HCT116 (cell line): ENCODE results near the gene RNF111. TPM values are rescaled to one million over a fixed set of nuclear protein-coding genes. Genes with fewer than 3 reads are reported as not detected.

Experiments used
- ATAC-seq: fragments of 200-7000 bp; cut with Tn5 transposase; 2 replicates; pipeline ENCODE4 v1.9.1; 2020; ENCODE audit warnings: mild to moderate bottlenecking, moderate library complexity
- BruUV-seq: library from RNA; stranded (reverse); fragments of 400-500 nt; replicated peaks from 2 replicates; lab custom pipeline; 2021; lab: Mats Ljungman, UMichigan
- CTCF ChIA-PET: fragments of 300-600 bp; sonication (Branson Sonifier 250); formaldehyde crosslinking; loops from one replicate; lab custom pipeline; 2021; ENCODE audit warnings: antibody characterized with exemption; lab: Charles Lee
- POLR2A ChIA-PET: fragments of 300-600, 350-600 bp; sonication (Branson Sonifier 250); formaldehyde crosslinking; loops from one replicate; lab custom pipeline; 2021; ENCODE audit warnings: antibody characterized with exemption; lab: Charles Lee
- RAD21 ChIA-PET, 2 experiments: fragments of 300-600 bp; sonication (Branson Sonifier 250); formaldehyde crosslinking; loops; one replicate each; lab custom pipeline; 2023; ENCODE audit warnings: low total read pairs in 2 of 2; ENCODE audit not compliant: uncharacterized antibody in 2 of 2, unreplicated experiment in 2 of 2, low non-redundant PET in 1 of 2; lab: Charles Lee
- DNase-seq: peaks from one replicate; pipeline ENCODE4 v3.0.0-alpha.2; 2010; ENCODE audit warnings: low read depth, low spot score
- H2AFZ ChIP-seq: fragments of 200-600 bp; shearing (Covaris generic), sonication (generic); 2 replicates; pipeline ENCODE4 v1.6.1; 2017; ENCODE audit warnings: low read depth, mixed run types, mixed read lengths, antibody characterized with exemption, low read length; ENCODE audit not compliant: poor library complexity, severe bottlenecking
- H3K27ac ChIP-seq: 2 replicates; pipeline ENCODE4 v1.5.1; 2012; ENCODE audit warnings: low read depth, low read length
- H3K27me3 ChIP-seq: fragments of 200-600 bp; sonication (generic); 2 replicates; pipeline ENCODE4 v1.6.1; 2016; ENCODE audit warnings: mixed run types, low read length, mixed read lengths; ENCODE audit not compliant: insufficient read depth
- H3K36me3 ChIP-seq, 2 experiments: fragments of 200-500 bp in 1 of 2; fragments of 200-600 bp in 1 of 2; sonication (Bioruptor generic) in 1 of 2; sonication (generic) in 1 of 2; 2 replicates each; pipeline versions ENCODE4 v1.5.1 to v1.6.1; 2014 to 2016; ENCODE audit warnings: low read length in 2 of 2, inconsistent platforms in 1 of 2, mixed read lengths in 1 of 2, mixed run types in 1 of 2; ENCODE audit not compliant: insufficient read depth in 2 of 2, control insufficient read depth in 1 of 2
- H3K4me1 ChIP-seq, 2 experiments: fragments of 200-600 bp in 1 of 2; sonication (generic) in 1 of 2; 2 replicates each; pipeline versions ENCODE4 v1.5.1 to v1.6.1; 2012 to 2017; ENCODE audit warnings: low read length in 2 of 2, inconsistent platforms in 1 of 2, mild to moderate bottlenecking in 1 of 2, mixed read lengths in 1 of 2, mixed run types in 1 of 2, moderate library complexity in 1 of 2; ENCODE audit not compliant: insufficient read depth in 2 of 2, control insufficient read depth in 1 of 2
- H3K4me2 ChIP-seq: fragments of 200-600 bp; sonication (generic); 2 replicates; pipeline ENCODE4 v1.6.1; 2017; ENCODE audit warnings: mixed run types, low read length, mixed read lengths
- H3K4me3 ChIP-seq, 2 experiments: fragments of 200-600 bp in 1 of 2; sonication (generic) in 1 of 2; replicated peaks in 1 of 2; 2 replicates each; pipeline ENCODE4 v1.5.1; 2011 to 2016; ENCODE audit warnings: low read length in 2 of 2, control low read depth in 1 of 2, low read depth in 1 of 2, mild to moderate bottlenecking in 1 of 2, mixed read lengths in 1 of 2, mixed run types in 1 of 2
- H3K79me2 ChIP-seq: fragments of 200-600 bp; sonication (generic); 2 replicates; pipeline ENCODE4 v1.6.1; 2017; ENCODE audit warnings: mild to moderate bottlenecking, mixed run types, low read length, moderate library complexity, mixed read lengths; ENCODE audit not compliant: insufficient read depth
- H3K9ac ChIP-seq: fragments of 200-600 bp; sonication (generic); 2 replicates; pipeline ENCODE4 v1.6.1; 2016; ENCODE audit warnings: low read length, mixed read lengths
- H3K9me2 ChIP-seq: fragments of 200-600 bp; sonication (generic), shearing (Covaris generic); 2 replicates; pipeline ENCODE4 v1.6.1; 2017; ENCODE audit warnings: mixed run types, mild to moderate bottlenecking, moderate library complexity; ENCODE audit not compliant: insufficient read depth
- H3K9me3 ChIP-seq, 2 experiments: fragments of 200-500 bp in 1 of 2; fragments of 200-600 bp in 1 of 2; sonication (Bioruptor generic) in 1 of 2; sonication (generic) in 1 of 2; 2 replicates each; pipeline ENCODE4 v1.6.1; 2014 to 2017; ENCODE audit warnings: low read length in 2 of 2, mixed read lengths in 2 of 2, inconsistent platforms in 1 of 2, low read depth in 1 of 2, mild to moderate bottlenecking in 1 of 2, mixed run types in 1 of 2, moderate library complexity in 1 of 2; ENCODE audit not compliant: control insufficient read depth in 1 of 2, insufficient read depth in 1 of 2
- H4K20me1 ChIP-seq: fragments of 200-600 bp; sonication (generic), shearing (Covaris generic); 2 replicates; pipeline ENCODE4 v1.6.1; 2017; ENCODE audit warnings: mixed run types, mild to moderate bottlenecking, moderate library complexity; ENCODE audit not compliant: insufficient read depth
- ATF3 ChIP-seq: IDR thresholded peaks from 2 replicates; pipeline ENCODE4 v1.6.1; 2012
- ELF1 ChIP-seq: IDR thresholded peaks from 2 replicates; pipeline ENCODE4 v1.6.1; 2012; ENCODE audit warnings: low read depth, borderline replicate concordance
- EZH2 ChIP-seq: fragments of 200-600 bp; sonication (generic); IDR thresholded peaks from 2 replicates; pipeline ENCODE4 v1.6.1; 2017; ENCODE audit warnings: antibody characterized with exemption, mixed run types
- EZH2phosphoT487 ChIP-seq: fragments of 200-600 bp; IDR thresholded peaks from 2 replicates; pipeline ENCODE4 v1.6.1; 2018; ENCODE audit warnings: antibody characterized with exemption, borderline replicate concordance
- FOSL1 ChIP-seq: IDR thresholded peaks from 2 replicates; pipeline ENCODE4 v1.6.1; 2012; ENCODE audit warnings: low read depth
- JUND ChIP-seq: IDR thresholded peaks from 2 replicates; pipeline ENCODE4 v1.6.1; 2012
- POLR2A ChIP-seq: IDR thresholded peaks from 2 replicates; pipeline ENCODE4 v1.7.0; 2011; ENCODE audit warnings: borderline replicate concordance; ENCODE audit not compliant: insufficient read depth, insufficient read length; ENCODE audit errors: extremely low read depth
- POLR2AphosphoS5 ChIP-seq: IDR thresholded peaks from 2 replicates; pipeline ENCODE4 v1.6.1; 2011; ENCODE audit warnings: mild to moderate bottlenecking, low read depth, low read length, moderate library complexity
- SIN3A ChIP-seq: IDR thresholded peaks from 2 replicates; pipeline ENCODE4 v1.6.1; 2012; ENCODE audit warnings: low read depth
- SRF ChIP-seq: IDR thresholded peaks from 2 replicates; pipeline ENCODE4 v1.6.1; 2012; ENCODE audit warnings: low read depth
- TCF7L2 ChIP-seq: IDR thresholded peaks from 2 replicates; pipeline ENCODE4 v1.7.0; 2011; ENCODE audit warnings: borderline replicate concordance, inconsistent platforms; ENCODE audit not compliant: insufficient read depth, insufficient read length; ENCODE audit errors: extremely low read depth
- ZFX ChIP-seq: fragments of 450-650 bp; IDR thresholded peaks from 2 replicates; pipeline ENCODE4 v1.6.1; 2017
- ZNF274 ChIP-seq: fragments of 200-500 bp; sonication (Bioruptor generic); IDR thresholded peaks from 2 replicates; pipeline ENCODE4 v1.6.1; 2014; ENCODE audit warnings: mild to moderate bottlenecking, low read depth, low read length, inconsistent platforms
- intact Hi-C: fragments of 100-400 bp; cut with micrococcal nuclease; formaldehyde crosslinking; loops from 2 replicates; pipeline ENCODE4 v1.10.0; 2022
- total RNA-seq: library from RNA; stranded (reverse); gene quantifications from one replicate; pipeline ENCODE4 v1.2.1, GENCODE V29; 2021; ENCODE audit not compliant: unreplicated experiment

The RNF111 gene
- total RNA-seq, 1 experiment from 2014 or later = 31.5 TPM

GRCh38 chr15:59028387-59028955, 41.0 kb downstream of the RNF111 start:
- no peak overlapping the region for H3K27ac ChIP-seq
- no TSS peak for BruUV-seq
- ATAC-seq = no peak
- CTCF ChIA-PET = no interaction called here
- H3K4me1 ChIP-seq = no peaks in the 10 kb centered on the region
- no peak overlapping the region for H2AFZ ChIP-seq
- H3K9ac ChIP-seq = no peak overlapping the region
- no peak overlapping the region for H3K4me3 ChIP-seq
- no peaks in the 10 kb centered on the region for H3K27me3 ChIP-seq
- POLR2A ChIA-PET = interaction anchor here (1.2 kb wide), 1 partner anchor 9 kb away, joined by 4 read pairs; no protein-coding TSS in a partner anchor
- H3K79me2 ChIP-seq = peaks cover 70% of the 10 kb centered on the region
- intact Hi-C loops = no loop called here
- no peaks in the 10 kb centered on the region for H3K9me3 ChIP-seq
- H3K9me2 ChIP-seq = no peaks in the 10 kb centered on the region
- H3K4me2 ChIP-seq = no peak overlapping the region
- no peak for DNase-seq
- RAD21 ChIA-PET = no interaction called here
- TF ChIP-seq JUND (no peak), POLR2A (no peak), POLR2AphosphoS5 (no peak), EZH2 (no peak), ATF3 (no peak), ELF1 (no peak), FOSL1 (no peak), SRF (no peak), ZFX (no peak)
- peaks cover 9% of the 10 kb centered on the region; the same call in 1 of the 2 replicates for H4K20me1 ChIP-seq
- peaks cover 2 to 5% of the 10 kb centered on the region in 2 experiments; a peak in 1 of 4 replicates for H3K36me3 ChIP-seq

GRCh38 chr15:59029554-59029953, 42.1 kb downstream of the RNF111 start:
- H2AFZ ChIP-seq = no peak overlapping the region
- TF ChIP-seq JUND (no peak), POLR2A (no peak), TCF7L2 (no peak), SIN3A (no peak), ZNF274 (no peak), EZH2phosphoT487 (no peak), SRF (no peak)
- BruUV-seq = no TSS peak
- intact Hi-C loops = no loop called here
- no peak for ATAC-seq
- H3K9me3 ChIP-seq = no peaks in the 10 kb centered on the region
- ChIA-PET CTCF (no interaction called here), RAD21 (no interaction called here), POLR2A (no interaction called here)
- no peak for DNase-seq
- H3K9me2 ChIP-seq = no peaks in the 10 kb centered on the region
- peaks cover 75% of the 10 kb centered on the region for H3K79me2 ChIP-seq
- no peak overlapping the region for H3K27ac ChIP-seq
- H3K4me1 ChIP-seq = no peaks in the 10 kb centered on the region
- H3K9ac ChIP-seq = no peak overlapping the region
- H4K20me1 ChIP-seq = peaks cover 9% of the 10 kb centered on the region; the same call in 1 of the 2 replicates
- no peaks in the 10 kb centered on the region for H3K27me3 ChIP-seq
- no peak overlapping the region for H3K4me2 ChIP-seq
- no peak overlapping the region for H3K4me3 ChIP-seq
- H3K36me3 ChIP-seq = peaks cover 2 to 5% of the 10 kb centered on the region in 2 experiments; a peak in 1 of 4 replicates
